NCI-H2227 treated with DMSO at 0.1 percent for 48 hours (cell line): ENCODE measurements around the gene PCID2.

Experiments used
- DNase-seq: peaks from one replicate; lab custom pipeline; 2025; lab: John Stamatoyannopoulos, UW

Gene PCID2

DNA sequence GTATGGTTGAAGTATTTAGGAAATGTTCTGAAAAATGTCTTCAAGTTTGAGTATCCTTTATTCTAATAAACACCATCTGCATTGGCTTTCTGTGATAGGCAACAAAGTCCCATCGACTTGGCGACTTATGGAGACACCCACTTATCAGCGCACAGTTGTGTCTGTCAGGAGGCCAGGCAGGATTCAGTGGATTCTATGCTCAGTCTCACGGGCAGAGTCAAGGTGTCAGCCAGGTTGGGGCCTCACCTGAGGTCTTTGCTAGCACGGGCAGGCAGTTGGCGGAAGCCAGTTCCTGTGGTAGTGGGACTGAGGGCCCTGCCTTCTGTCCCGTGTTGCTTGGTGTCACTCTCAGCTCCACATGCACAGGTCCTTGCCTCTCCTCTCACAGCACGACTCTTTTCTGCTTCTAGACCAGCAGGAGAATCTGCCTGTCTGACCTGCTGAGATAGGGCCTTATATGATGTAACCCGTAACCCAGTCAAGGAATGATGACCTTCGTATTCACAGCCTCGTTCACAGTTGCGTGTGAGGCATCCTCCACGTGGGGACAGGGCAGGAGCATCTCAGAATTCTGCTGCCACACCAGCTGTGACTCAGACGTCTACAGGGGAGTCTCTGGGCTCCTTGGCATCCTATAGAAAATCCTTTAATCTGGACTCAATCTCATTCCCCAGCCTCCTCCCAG is 10.9 kb upstream of the PCID2 start:
- no peak for DNase-seq

DNA sequence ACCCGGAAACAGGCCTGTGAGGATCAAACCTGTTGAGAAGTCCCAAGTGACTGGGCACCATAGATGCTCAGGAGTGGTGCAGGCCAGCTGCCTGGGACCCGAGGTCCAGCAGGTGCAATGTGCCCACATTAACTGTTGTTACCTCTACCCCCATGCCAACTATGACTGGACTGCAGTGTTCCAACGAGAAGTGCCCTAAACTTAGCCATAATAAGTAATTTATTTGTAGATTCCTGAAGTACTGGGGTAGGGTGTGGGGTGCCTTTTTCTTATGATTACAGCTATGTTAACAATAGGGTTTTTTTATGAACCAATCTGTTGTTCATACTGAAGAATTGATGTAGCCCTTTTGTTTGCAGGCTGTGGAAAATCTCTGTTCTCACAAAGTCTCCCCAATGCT is 10.1 kb upstream of the PCID2 start:
- DNase-seq: no peak

DNA sequence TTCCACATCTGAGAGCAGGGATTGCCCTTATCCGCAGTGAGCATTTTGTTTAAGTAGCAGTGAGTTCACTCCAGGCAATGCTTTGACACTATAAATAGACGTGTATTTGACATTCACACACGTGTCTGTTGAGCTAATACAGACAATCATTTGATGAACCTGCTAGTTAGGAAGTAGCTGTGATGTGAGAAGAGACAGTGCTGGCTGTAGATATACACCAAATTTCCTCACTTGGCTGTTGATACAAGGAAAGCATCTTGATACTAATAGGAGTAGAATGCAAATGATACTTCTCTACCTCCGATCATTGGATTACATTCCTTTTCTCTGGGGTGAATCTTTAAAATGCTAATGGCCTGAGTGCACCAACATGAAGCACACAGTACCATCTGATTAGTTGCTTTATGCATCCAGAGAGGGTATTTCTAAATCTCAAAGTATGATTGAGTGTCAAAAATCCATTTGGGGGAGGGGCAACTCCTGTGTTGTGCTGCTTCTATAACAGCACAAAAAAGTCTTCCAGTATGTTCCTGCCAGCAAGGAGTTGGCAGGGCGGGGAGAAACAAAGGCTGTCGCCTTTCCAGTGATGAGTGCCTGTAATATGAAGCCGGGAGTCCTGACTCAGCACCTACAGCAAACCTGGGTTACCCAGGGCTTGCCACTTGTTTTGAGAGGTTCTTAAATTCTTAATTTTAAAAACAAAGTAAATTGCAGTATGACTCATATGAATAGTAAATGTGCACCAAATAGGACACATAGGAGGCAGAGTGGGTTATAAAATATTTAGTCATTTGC is 8.0 kb upstream of the PCID2 start:
- peak; percentile 2 for DNase-seq

DNA sequence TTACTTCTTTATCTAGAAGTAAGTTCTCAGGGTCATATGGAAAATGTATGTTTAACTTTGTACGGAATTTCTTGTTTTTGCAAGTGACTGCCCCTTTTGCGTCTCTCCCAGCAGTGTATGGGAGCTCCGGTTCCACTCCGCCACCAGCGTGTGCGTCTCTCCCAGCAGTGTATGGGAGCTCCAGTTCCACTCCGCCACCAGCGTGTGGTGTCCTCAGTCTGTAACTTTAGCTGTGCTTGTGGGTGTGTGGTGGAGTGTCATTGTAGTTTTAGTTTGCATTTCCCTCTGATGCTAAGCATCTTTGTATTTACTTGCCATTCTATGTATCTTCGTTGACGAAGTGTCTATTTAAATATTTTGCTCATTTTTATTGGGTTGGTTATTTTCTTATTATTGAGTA is 3.3 kb upstream of the PCID2 start:
- DNase-seq: no peak

DNA sequence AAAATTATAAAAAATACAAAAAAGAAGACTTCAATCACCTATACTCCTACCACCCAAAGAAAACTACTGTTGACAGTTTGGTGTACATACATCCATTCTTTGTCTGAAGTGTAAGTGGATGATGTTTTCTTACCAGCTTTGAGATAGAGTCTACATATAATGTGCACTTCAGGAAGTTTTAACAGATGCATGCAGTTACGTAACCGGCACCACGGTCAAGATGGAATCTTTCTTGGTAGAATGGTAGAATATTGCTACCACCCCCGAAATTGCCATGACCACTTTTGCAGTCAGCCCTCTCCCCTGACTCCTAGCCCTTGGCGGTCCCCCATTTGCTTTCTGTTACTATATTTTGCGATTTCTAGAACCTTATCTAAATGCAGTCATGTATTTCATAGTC is 2.4 kb upstream of the PCID2 start:
- DNase-seq: no peak

DNA sequence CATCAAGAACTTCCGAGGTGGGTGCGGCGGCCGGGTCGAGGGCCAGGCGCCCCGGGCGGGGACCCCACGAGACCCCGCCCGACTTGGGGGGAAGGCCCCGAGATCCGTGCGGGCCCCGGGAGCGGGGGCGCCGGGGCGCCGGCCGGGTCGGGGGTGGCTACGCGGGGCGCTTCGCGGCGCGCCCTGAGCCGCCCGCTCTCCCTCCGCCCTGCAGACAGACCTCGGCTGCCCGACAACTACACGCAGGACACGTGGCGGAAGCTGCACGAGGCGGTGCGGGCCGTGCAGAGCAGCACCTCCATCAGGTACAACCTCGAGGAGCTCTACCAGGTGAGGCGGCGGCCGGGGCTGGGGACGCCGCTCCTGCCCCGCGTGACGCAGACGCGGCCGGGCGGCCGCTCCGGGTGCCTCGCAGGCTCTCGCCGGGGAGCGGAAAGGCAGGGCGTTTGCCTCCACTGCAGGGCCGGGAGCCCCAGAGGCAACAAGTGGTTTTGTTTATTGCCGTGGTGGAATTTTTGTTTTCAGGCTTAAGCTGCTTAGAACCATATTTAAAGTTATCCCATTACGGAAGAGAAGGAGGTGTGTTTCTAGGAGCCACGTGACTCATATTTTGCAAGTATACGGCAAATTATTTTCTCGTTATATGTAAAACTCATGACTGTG is 1.4 kb upstream of the PCID2 start:
- peak; percentile 25 for DNase-seq

DNA sequence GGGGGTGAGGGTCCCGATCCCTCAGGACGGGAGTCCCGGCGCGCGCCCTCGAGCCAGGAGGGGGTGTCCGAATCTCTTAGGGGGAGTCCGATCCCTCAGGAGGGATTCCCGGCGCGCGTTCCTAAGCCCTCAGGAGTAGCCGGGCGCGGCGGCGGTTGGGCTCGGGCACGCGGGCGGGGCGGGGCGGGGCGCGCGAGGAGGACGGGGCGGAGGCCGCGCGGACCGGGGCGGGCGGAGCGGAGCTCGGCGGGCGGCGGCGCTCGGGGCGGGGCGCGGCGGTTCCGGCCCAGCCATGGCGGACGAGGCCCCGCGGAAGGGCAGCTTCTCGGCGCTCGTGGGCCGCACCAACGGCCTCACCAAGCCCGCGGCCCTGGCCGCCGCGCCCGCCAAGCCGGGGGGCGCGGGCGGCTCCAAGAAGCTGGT is 878 bp upstream of the PCID2 start, which contains the start of gene CUL4A:
Gene CUL4A, plus strand, starts transcription at position 278 of the 423 bp plus-strand sequence. Its CDS starts 15 bp downstream, at position 293.
- peak; percentile 41 for DNase-seq

DNA sequence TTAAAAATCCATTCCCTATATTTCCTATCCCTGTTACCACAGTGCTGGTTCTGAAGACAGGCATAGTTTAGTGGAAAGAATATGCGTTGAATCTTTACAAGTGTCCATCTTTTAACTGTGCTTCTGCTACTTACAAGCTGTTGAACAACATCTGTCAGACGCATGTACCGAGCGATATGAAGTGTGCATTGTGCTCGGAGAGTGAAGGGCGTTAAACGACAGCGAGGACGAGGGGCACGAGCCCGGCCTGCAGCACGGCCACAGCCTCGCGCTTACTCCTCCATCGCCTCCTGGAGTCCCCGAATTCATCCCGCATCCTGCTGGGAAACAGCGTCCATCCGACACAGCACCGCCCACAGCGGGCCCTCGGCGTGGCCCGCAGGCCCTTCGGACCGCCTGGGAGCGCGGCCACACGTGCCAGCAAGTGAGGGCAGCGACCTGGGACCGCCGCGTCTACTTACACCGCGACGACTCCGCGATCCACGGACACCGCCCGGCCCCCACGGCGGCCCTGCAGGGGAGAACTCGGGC is 514 bp downstream of the PCID2 start:
- no peak for DNase-seq

DNA sequence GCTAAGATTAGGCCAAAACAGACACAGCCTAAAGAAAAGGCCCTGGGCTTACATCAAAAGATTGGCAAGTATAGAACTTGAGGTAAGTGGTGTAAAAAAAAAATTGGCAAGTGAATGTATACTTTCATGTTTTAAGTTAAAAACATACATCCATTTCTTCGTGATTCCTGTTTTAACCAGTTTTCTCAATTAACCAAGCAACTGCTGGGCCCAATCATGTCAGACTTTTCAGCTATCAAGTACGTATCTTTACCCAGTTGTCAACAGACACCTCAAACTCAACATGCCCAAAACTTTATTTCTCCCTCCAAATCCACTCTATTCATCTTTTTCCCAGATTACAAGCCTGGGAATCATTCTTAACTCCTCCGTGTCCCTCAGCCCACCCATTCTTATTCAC is 1.0 kb downstream of the PCID2 start:
- no peak for DNase-seq

DNA sequence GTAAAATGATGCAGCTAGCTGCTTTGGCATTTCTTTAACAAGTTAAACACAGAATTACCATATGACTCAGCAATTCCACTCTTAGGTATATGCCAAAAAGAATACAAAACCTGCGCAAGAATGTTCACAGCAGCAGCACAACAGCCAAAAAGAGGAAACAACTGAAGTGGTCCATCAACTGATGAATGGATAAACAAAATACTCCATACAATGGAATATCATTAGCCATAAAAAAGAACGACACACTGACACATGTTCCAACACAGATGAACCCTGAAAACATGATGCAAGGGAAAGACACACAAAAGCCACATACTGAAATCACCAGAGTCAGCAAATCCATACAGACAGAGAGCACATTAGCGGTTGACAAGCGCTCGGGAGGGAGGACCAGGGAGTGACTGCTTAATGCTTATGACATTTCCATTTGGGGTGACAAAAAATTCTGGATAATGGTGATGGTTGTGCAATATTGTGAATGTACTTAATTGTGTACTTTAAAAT is 3.0 kb downstream of the PCID2 start:
- DNase-seq: no peak

DNA sequence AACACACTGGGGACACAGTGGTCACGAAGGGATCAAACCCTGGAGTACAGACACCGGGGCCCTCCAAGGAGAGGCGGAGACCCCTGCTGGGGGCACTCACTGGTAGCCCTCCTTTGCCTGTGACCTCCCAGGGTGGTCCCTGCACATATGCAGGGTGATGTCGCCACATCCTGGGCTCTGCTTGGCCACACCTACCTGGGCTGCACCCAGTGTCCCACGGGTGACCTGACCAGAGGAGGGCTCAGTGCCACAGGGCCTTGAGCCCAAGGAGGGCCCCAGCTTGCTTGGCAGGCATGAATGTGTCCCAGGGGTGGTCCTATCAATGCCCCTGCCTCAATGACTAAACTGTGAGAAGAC is 4.1 kb downstream of the PCID2 start:
- no peak for DNase-seq

DNA sequence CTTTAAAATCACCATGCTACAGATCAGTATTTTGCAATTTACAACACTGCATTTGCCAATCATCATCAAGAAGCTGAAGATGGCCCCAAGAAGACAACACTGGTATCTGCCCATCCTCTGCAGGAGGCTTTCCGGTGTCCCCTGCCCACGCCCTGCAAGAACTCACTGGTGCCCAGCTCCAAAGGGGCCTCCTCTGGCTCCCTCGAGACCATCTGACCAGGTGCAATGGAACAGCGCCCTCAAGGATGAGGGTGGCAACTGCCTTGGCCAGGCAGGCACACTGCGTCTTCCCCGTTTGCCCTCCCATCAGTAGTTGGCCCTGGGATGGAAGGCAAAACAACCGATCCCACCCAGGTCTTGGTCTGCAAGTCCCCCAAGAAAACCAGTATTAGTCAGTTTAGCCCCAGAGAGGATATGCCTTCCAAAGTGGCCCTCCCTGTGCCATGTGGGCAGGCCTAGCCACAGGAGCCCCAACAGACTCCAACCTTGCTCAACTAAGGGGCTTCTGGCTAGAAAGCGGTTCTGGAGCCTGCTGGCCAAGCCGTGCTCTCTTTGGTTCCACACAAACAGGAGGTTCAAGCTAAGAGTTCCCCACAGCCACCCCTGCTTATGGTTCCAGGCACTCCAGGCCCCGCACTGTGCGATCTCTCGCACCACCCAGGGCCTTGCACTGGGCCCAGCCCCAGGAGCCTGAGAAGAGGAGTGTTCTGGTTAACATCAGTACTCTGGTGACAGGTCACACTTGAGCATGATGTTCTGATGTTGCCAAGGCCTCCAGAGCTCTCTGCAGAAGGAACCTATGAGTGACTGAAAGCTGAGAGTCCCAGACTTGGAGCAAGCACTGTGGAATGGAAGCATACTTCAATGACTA is 4.7 kb downstream of the PCID2 start:
- no peak for DNase-seq

DNA sequence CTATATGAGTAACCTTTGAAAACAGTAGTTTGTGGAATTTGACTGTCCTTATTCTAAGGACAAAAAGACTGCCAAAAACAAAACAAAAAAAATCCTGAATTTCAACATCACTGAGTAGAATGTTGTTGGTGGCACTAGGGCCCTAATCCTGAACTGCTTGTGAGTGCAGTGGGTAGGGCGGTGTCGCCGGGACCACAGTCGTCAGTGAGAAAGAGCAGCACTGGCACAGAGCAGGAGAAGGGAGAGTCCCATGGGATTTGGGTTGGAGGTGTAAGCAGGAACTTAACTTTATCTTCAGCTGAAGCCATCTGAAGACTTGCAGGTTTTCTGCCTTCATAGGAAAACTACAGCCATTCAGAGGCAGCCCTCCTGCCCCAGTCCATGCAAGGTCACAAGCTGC is 5.6 kb downstream of the PCID2 start:
- no peak for DNase-seq

DNA sequence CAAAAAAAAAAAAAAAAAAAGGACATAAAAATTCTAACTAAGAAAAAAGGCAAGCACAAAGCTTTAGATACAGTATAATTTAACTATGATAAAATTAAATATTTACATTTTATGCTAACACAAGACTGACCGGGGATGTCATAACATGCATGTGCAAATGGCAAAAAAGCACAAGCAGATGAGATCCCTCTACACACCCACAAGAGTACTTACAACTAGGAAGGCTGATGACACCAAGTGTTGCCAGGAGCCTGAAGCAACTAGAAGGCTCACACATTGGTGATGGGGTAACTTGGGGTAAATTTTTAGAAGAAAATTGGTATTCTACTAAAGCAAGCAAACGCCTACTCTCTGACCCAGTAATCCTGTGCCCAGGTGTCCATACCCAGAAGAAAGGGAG is 6.7 kb downstream of the PCID2 start:
- no peak for DNase-seq

DNA sequence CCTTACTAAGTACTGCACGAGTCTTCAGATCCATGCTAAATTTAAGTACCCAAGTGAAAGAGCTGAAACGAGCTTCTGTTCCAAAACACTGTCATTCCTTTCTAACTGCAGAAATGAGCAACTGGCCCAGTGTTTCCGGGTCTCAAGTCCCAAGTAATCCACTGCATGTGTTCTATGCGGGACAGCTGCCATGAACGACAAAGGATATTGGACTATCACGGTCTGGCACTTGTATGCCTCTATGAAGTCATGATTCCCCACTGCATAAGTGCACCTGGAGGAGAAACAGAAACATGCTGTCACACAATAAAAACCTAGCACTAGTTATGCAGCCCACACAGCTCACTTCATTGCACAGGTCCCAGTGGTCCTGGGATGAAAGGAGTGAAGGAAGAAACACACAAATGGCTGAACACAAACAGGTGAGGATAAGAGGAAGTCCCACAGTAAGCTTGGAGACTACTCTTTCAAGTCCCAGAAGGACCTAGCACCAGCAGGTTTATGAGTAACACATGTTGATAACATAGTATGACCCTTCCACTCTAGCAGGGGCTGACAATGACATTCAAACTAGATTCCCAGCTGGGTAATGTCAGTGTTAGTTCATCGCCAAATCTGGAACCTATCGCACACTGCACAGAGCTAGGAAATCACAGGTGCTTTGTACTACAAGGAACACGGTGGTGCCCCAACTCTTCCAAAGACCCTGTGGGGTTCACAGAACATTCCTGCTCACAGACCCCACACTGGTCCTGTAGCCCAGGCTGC is 11.3 kb downstream of the PCID2 start:
- DNase-seq: no peak

DNA sequence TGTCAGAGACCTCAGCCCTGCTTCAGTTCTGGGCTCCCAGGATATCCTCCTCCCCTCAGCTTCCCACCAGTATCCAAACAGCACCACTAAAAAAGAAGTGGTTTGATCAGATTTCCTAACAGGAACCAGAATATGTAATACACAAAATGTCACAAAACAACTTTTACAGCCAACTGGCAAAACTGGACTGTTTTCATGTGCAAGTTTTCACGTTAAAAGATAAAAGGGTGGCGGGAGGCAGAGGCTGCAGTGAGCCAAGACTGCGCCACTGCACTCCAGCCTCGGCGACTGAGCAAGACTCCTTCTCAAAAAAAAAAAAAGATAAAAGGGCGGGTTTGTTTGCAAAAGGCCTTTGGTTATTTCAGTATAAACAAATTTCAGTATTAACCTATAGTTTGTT is 13.1 kb downstream of the PCID2 start:
- no peak for DNase-seq

DNA sequence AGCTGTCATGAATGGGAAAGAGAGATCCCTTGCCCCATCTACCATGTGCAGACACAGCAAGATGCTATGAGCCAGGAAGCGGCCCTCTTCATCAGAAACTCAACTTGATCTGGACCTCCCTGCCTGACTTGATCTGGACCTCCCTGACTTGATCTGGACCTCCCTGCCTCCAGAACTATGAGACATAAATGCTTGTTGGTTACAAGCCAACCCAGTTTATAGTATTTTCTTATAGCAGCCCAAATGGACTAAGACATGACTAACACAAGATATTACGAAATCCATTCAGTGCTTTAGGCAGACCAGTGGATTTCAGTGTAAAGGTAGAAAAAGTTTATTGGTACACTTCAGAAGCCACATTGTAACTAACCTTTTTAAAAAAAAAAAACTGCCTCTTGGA is 15.6 kb downstream of the PCID2 start:
- no peak for DNase-seq

DNA sequence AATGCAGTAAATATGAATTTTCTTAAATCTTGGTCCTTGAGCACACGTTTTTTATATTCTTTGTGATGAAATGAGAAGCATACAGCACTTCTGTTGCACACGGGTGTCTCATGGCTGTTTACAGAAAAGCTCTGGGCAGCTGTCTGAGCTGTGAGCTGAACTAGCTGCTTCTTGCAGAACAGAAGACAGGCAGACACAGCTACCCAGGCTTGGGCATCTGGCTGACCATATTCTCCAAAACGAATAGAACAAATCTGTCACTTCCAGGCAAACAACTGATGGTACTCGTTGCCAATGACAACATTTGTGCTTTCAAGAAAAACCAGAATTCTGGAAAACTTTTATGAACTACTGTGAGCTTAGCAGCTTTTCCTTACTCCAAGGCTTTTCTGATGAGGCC is 16.2 kb downstream of the PCID2 start:
- DNase-seq: no peak

DNA sequence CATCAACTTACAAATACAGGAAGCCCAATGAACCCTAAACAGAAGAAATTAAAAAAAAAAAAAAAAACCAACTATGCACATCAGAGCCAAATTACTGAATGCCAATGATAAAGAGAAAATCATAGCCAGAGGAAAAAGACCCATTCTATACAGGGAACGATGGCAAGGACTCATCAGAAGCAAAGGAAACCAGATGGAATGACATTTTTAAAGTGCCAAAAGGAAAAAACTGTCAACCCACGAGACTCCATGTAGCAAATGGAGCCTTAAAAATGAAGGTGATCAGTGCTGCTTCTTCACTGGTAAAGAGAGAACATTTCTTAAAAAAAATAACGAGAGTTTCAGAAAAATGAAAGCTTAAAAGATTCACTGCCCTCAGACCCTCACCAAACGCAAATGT is 18.3 kb downstream of the PCID2 start:
- DNase-seq: no peak

DNA sequence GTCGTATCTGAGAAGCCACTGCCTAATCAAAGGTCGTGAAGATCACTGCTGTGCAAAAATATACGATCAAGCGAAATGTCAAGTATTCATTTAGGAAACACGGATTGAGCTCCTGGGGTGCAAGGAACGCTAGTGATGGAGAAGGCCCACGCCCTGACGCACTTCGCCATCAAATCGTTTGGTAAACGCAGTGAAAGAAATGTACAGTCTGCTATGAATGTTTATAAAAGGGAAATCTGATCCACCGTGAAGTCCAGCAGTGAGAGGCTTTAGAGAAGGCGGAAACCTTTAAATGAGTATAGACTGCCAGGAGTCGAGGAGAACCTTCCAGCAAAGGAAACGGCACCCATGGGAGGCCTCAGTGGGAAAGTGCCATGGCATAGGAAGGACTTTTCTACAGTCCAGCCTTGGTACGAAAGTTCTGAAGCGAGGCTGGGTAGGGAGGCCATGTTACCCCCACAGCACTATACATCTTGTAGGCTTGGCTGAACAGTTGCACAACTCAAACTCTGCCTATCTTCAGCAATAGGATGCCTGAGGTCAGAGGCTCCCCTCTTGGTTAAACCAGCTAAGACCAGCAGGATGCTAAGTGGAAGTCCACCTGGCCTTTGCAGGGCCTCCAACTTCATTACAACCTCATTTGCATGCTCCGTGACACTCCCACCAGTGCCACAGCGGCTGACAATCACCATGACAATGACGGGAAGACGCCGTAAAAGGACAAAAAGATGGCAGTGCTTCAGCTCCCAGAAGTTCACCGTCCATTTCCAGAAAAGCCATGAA is 20.4 kb downstream of the PCID2 start:
- no peak for DNase-seq
